Natural killer cell treated with Interleukin-12 subunit alpha and Interleukin-12 subunit beta and Interleukin-15 and Interleukin-18, amount 100 ng/mL, for 72 hours (primary cell): ENCODE results near the gene MCC. TPM values are rescaled to one million over a fixed set of nuclear protein-coding genes. Genes with fewer than 3 reads are reported as not detected.

Source experiments
- ATAC-seq, 2 donors: fragments of 150-1000 bp; cut with Tn5 transposase in 1 of 2; sonication (Bioruptor Pico), chemical (Tn5 transposase) in 1 of 2; 2 replicates each; pipeline ENCODE4 v1.10.0; 2021
- DNase-seq: peaks from one replicate; pipeline ENCODE4 v3.0.0; 2022; ENCODE audit warnings: low spot score
- H3K27ac Mint-ChIP-seq, 2 donors: 1 replicate in 1 of 2; 2 replicates in 1 of 2; pipeline ENCODE4 v1.8.0; 2022; ENCODE audit warnings: mixed read lengths in 2 of 2, mild to moderate bottlenecking in 1 of 2, moderate library complexity in 1 of 2
- H3K27me3 Mint-ChIP-seq, 2 donors: 1 replicate in 1 of 2; 2 replicates in 1 of 2; pipeline ENCODE4 v1.8.0; 2022; ENCODE audit warnings: mixed read lengths in 2 of 2
- H3K36me3 Mint-ChIP-seq: one replicate; pipeline ENCODE4 v1.8.0; 2022; ENCODE audit warnings: mixed read lengths
- H3K4me1 Mint-ChIP-seq, 2 donors: 1 replicate in 1 of 2; 2 replicates in 1 of 2; pipeline ENCODE4 v1.8.0; 2022; ENCODE audit warnings: low read depth in 2 of 2, mixed read lengths in 2 of 2, mild to moderate bottlenecking in 1 of 2
- H3K4me3 Mint-ChIP-seq: one replicate; pipeline ENCODE4 v1.8.0; 2022; ENCODE audit warnings: mixed read lengths
- H3K9me3 Mint-ChIP-seq: 2 replicates; pipeline ENCODE4 v1.8.0; 2022; ENCODE audit warnings: mixed read lengths
- total RNA-seq, 2 donors: library from RNA; stranded (reverse); gene quantifications; one replicate each; pipeline ENCODE4 v1.2.3, GENCODE V29; 2022

MCC gene
- total RNA-seq, result 1 to 10 TPM in 1 of 2 donors, under 1 TPM in 1; 0.45 to 3.8 TPM

DNA sequence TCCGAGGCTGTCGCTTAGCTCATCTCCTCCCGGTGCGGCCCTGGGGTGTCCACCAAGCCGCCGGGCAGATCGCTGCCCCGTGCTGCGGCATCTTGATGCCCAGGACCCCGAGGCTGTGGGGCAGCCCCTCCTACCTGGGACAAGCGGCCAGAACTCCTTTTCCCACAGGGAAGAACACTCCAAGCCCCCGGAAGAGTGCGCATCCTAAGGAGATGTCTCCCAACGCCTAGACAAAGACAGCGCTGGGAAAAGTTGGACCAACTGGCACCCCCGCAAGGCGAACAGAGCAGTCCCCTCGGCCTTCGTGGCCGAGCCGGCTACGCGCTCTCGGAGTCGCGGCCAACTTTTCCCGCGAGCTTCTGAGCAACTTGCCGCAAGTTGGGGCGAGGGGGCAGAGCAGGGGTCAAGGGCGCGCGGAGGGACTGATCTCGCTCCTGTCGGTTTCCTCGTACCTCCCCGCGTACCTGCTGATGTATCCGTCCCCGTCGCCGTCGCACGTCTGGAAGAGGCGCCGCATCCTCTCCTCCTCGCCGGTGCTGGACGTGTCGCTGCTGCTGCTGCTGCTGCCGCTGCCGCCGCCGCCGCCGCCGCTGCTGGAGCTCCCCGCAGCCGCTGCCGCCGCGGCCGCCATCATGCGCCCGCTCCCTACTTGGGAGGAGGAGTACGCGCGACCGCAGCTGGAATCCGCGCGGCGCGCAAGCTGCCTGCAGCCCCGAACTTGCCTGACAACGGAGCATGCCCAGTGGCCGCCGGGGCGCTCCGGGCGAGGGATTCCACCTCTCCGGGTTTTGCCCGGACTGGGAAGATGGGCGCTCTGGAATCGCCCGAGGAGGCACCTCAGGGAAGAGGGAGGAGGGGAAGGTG, at the start of gene MCC:
MCC (minus strand) TSS at position 673 of the 864 bp plus-strand sequence.
- peaks cover 6 to 13% of the 10 kb centered on the region in 2 donors for H3K4me1 Mint-ChIP-seq
- peaks cover 50 to 73% of the 10 kb centered on the region in 2 donors for H3K27me3 Mint-ChIP-seq
- H3K36me3 Mint-ChIP-seq, result peaks cover 18% of the 10 kb centered on the region
- peak within 1 kb of the TSS; percentile 53 for H3K4me3 Mint-ChIP-seq
- peaks cover 13% of the 10 kb centered on the region for H3K9me3 Mint-ChIP-seq
- DNase-seq (no peak), ATAC-seq (peak; percentile 50)
- H3K27ac Mint-ChIP-seq, result no peak within 1 kb of the TSS

DNA sequence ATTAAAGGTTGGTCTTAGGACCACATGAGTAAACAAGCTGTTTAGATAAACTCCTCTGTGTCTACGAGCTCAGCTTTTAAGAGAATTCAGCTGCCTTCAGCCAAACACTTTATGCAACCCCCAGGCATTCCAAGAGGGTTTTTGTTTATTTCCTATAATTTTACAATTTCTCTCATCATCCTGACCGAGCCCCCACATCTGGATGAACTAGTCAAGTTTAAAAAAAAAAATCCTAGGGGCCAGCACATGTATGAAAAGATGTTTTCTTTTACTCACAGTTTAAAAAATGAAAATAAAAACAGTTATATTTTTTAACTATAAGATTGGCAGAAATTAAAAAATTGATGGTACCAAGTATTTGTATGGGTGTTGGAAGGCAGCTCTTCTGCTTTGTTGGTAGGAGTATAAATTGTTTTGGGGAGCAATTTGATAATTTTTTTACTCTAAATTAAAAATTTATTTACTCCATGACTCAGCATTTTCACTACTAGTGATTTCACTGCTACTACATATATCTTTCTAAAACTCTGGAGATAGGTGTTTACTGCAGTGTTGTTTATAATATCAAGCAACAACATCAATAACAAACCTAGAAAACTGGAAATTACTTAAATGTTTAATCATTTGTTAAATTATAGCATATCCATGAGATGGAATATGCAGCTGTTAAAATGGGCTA, 43.4 kb upstream of the MCC start:
- H3K4me3 Mint-ChIP-seq, result no peak overlapping the region
- no peaks in the 10 kb centered on the region for H3K4me1 Mint-ChIP-seq
- peaks cover 18% of the 10 kb centered on the region for H3K36me3 Mint-ChIP-seq
- DNase-seq (no peak), ATAC-seq (no peak)
- H3K27me3 Mint-ChIP-seq, result no peaks in the 10 kb centered on the region
- H3K27ac Mint-ChIP-seq, result no peak overlapping the region
- no peaks in the 10 kb centered on the region for H3K9me3 Mint-ChIP-seq

GRCh38 chr5:113527746-113528145, 39.5 kb upstream of the MCC start:
- H3K4me1 Mint-ChIP-seq, result peaks cover 6 to 17% of the 10 kb centered on the region in 2 donors
- no peaks in the 10 kb centered on the region for H3K9me3 Mint-ChIP-seq
- H3K36me3 Mint-ChIP-seq, result peaks cover 12% of the 10 kb centered on the region
- no peak overlapping the region for H3K4me3 Mint-ChIP-seq
- ATAC-seq (no peak), DNase-seq (no peak)
- H3K27me3 Mint-ChIP-seq, result no peaks in the 10 kb centered on the region
- no peak overlapping the region for H3K27ac Mint-ChIP-seq

DNA sequence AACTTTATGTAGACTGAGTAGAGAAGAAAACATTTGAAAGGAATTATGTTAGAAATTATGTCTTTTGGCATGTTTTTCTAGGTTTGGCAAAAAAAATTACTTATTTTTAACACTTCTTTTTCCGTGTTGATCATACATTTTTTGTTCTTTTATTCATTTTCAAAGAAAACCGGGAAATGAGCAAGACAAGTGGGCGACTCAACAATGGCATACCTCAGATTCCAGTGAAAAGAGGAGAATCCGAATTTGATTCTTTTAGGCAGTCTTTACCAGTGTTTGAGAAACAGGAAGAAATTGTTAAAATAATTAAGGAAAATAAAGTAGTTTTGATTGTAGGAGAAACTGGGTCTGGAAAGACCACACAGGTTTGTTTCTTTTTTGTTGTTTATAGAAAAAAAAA, 38.2 kb upstream of the MCC start:
- Mint-ChIP-seq H3K4me1 (peaks cover 6 to 18% of the 10 kb centered on the region in 2 donors), H3K27me3 (no peaks in the 10 kb centered on the region), H3K4me3 (no peak overlapping the region), H3K9me3 (no peaks in the 10 kb centered on the region), H3K36me3 (peaks cover 12% of the 10 kb centered on the region), H3K27ac (no peak overlapping the region)
- DNase-seq, result no peak
- no peak for ATAC-seq

GRCh38 chr5:113524927-113525326, 36.7 kb upstream of the MCC start:
- peak overlapping the region; percentile 8 for H3K4me3 Mint-ChIP-seq
- no peak overlapping the region for H3K27ac Mint-ChIP-seq
- ATAC-seq (peak in 1 of 2 donors; percentile 57), DNase-seq (no peak)
- peaks cover 14 to 25% of the 10 kb centered on the region in 2 donors for H3K4me1 Mint-ChIP-seq
- no peaks in the 10 kb centered on the region for H3K27me3 Mint-ChIP-seq
- H3K36me3 Mint-ChIP-seq, result peaks cover 7% of the 10 kb centered on the region
- H3K9me3 Mint-ChIP-seq, result no peaks in the 10 kb centered on the region

DNA sequence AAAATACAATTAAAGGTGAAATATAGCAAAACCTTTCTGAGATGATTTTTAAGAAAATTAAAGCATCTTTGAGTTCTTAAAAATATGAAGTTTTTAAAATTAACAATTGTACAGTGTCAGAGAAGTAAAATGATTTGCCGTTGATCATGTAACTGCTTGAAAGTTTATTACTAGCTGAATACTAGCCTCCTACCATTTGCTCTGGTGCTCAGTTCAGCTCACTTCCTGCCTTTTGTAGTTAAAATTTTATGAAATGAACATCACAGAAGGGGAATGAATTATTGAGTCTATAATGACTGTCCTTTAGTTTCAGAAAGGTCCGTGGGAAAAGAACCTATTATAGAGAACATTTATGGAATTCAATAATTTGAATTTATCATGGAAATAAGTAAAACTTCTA, 34.9 kb upstream of the MCC start:
- no peaks in the 10 kb centered on the region for H3K9me3 Mint-ChIP-seq
- H3K27me3 Mint-ChIP-seq, result no peaks in the 10 kb centered on the region
- H3K36me3 Mint-ChIP-seq, result peaks cover 7% of the 10 kb centered on the region
- no peak overlapping the region for H3K4me3 Mint-ChIP-seq
- H3K4me1 Mint-ChIP-seq, result peaks cover 15 to 28% of the 10 kb centered on the region in 2 donors
- no peak for DNase-seq
- no peak overlapping the region for H3K27ac Mint-ChIP-seq
- ATAC-seq, result no peak

DNA sequence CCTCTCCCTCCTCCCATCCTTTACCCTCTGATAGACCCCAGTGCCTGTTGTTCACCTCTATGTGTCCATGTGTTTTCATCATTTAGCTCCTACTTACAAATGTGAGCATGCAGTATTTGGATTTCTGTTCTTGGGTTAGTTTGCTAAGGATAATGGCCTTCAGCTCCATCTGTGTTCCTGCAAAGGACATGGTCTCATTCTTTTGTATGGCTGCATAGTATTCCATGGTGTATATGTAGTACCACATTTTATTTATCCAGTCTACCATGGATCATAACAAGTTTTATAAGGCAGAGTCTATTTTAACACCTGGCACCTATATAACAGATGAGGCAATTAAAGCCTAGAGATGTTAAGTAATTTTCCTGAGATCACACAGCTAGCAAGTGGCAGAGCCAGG, 32.6 kb upstream of the MCC start:
- no peaks in the 10 kb centered on the region for H3K27me3 Mint-ChIP-seq
- ATAC-seq (no peak), DNase-seq (no peak)
- H3K4me1 Mint-ChIP-seq, result peaks cover 20 to 34% of the 10 kb centered on the region in 2 donors
- H3K27ac Mint-ChIP-seq, result no peak overlapping the region
- no peak overlapping the region for H3K4me3 Mint-ChIP-seq
- no peaks in the 10 kb centered on the region for H3K9me3 Mint-ChIP-seq
- H3K36me3 Mint-ChIP-seq, result peaks cover 7% of the 10 kb centered on the region

- Mint-ChIP-seq H3K4me1 (peaks cover 24 to 39% of the 10 kb centered on the region in 2 donors), H3K4me3 (no peak overlapping the region), H3K27me3 (no peaks in the 10 kb centered on the region), H3K9me3 (no peaks in the 10 kb centered on the region), H3K27ac (no peak overlapping the region), H3K36me3 (peaks cover 7% of the 10 kb centered on the region)
- DNase-seq, result no peak
- peak; percentile 40 to 90 for ATAC-seq
Measured at GRCh38 chr5:113520429-113520828, 32.2 kb upstream of the MCC start.

- Mint-ChIP-seq H3K9me3 (no peaks in the 10 kb centered on the region), H3K4me1 (peaks cover 27 to 42% of the 10 kb centered on the region in 2 donors), H3K4me3 (no peak overlapping the region), H3K27ac (no peak overlapping the region), H3K27me3 (no peaks in the 10 kb centered on the region), H3K36me3 (peaks cover 7% of the 10 kb centered on the region)
- ATAC-seq (no peak), DNase-seq (no peak)
Measured at GRCh38 chr5:113519412-113519811, 31.2 kb upstream of the MCC start.

DNA sequence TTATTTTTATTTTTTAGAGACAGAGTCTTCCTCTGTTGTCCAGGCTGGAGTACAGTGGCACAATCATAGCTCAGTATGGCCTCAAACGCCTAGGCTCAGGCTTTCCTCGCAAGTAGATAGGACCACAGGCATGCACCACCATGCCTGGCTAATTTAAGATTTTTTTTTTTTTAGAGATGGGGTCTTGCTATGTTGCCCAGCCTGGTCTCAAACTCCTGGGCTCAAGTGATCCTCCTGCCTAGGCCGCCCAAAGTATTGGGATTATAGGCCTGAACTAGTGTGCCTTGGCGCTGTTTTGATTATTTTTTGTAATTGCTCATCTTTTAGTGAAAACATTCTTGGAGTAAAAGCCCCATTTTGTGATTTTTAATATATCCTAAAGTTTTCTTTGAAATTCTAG, 30.6 kb upstream of the MCC start:
- no peak overlapping the region for H3K27ac Mint-ChIP-seq
- ATAC-seq (no peak), DNase-seq (no peak)
- H3K4me3 Mint-ChIP-seq, result no peak overlapping the region
- H3K4me1 Mint-ChIP-seq, result peaks cover 27 to 41% of the 10 kb centered on the region in 2 donors
- H3K9me3 Mint-ChIP-seq, result no peaks in the 10 kb centered on the region
- H3K27me3 Mint-ChIP-seq, result no peaks in the 10 kb centered on the region
- H3K36me3 Mint-ChIP-seq, result peaks cover 7% of the 10 kb centered on the region

DNA sequence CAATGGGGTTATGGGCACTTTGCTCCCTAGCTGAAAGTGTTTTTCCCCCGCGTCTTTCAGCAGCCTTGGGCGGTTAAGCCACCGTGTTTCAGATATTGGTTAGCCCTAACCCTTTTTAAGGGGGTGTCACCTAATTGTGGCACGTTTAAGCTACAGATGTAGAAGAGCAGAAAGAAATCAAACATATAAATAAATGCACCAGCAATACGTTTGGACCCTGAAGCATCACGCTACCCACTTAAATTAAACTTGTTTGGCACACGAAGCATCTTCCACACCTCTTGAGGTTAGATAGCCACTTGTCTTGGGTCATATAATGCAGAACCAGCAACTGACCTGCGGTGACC, 26.0 kb upstream of the MCC start:
- Mint-ChIP-seq H3K36me3 (no peaks in the 10 kb centered on the region), H3K4me3 (peak overlapping the region; percentile 88), H3K27ac (peak overlapping the region; percentile 71 to 89), H3K4me1 (peaks cover 21 to 24% of the 10 kb centered on the region in 2 donors), H3K27me3 (peaks cover 13 to 14% of the 10 kb centered on the region in 2 donors), H3K9me3 (no peaks in the 10 kb centered on the region)
- ATAC-seq (no peak), DNase-seq (no peak)

- Mint-ChIP-seq H3K27ac (peak within 1 kb of the TSS; percentile 71 to 89), H3K36me3 (no peaks in the 10 kb centered on the region), H3K4me1 (peaks cover 21 to 22% of the 10 kb centered on the region in 2 donors), H3K4me3 (peak within 1 kb of the TSS; percentile 88), H3K9me3 (no peaks in the 10 kb centered on the region), H3K27me3 (peaks cover 15 to 16% of the 10 kb centered on the region in 2 donors)
- DNase-seq, result peak; percentile 90
- peak; percentile 98 for ATAC-seq
Measured at GRCh38 chr5:113513384-113514288, 25.4 kb upstream of the MCC start, which contains the start of gene YTHDC2. TSS of gene YTHDC2 (plus strand) at chr5:113513694. CDS start at chr5:113513896, 202 bp downstream.

- H3K4me3 Mint-ChIP-seq, result no peak overlapping the region
- no peak overlapping the region for H3K27ac Mint-ChIP-seq
Measured at GRCh38 chr5:113512341-113512740, 24.1 kb upstream of the MCC start.

More at GRCh38 chr5:113512341-113512740, 24.1 kb upstream of the MCC start:
- DNase-seq (no peak), ATAC-seq (no peak)
- no peaks in the 10 kb centered on the region for H3K9me3 Mint-ChIP-seq
- peaks cover 21 to 24% of the 10 kb centered on the region in 2 donors for H3K27me3 Mint-ChIP-seq
- peaks cover 28 to 31% of the 10 kb centered on the region in 2 donors for H3K4me1 Mint-ChIP-seq
- H3K36me3 Mint-ChIP-seq, result no peaks in the 10 kb centered on the region
